Stimulated activated CD4-positive, alpha-beta T cell treated with anti-CD3 and anti-CD28 coated beads, Interleukin-12 subunit alpha, Interleukin-12 subunit beta, amount 100 ng/mL, for 48 hours (primary cell): ENCODE results near the gene UPK3A.

Experiments used
- DNase-seq, 3 donors: peaks; one replicate each; pipeline ENCODE4 v3.0.0-alpha.2; 2020; ENCODE audit warnings: low read depth in 2 of 3, low spot score in 1 of 3

UPK3A gene

DNA sequence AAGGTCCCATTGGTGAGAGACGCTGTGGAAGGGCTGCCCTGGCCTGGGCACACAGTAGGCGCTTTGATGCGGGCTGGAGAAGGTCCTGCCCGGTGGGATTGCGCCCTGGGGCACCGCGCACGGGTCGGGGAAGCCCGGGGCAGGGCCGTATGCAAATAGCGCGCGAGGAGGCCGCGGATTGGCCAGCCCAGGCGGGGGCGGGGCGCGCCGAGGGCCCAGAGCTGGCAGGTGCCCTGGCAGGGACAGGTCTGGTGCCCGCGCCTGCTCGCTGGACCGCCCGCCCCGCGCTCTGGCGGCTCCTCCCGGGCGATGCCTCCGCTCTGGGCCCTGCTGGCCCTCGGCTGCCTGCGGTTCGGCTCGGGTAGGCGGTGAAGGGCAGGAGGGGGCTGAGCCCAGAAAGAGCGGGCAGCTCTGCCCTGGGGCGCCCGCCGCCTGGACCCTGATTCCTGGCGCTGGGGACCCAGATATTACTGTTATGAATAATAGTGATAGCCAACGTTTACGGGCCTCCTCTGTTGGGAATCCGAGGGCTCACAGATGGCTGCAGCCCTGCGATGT lies at the start of gene UPK3A:
UPK3A (plus strand) TSS at position 245 of the 558 bp plus-strand sequence; CDS start at position 310, 65 bp downstream.
- DNase-seq, result peak in 1 of 3 donors; percentile 43

DNA sequence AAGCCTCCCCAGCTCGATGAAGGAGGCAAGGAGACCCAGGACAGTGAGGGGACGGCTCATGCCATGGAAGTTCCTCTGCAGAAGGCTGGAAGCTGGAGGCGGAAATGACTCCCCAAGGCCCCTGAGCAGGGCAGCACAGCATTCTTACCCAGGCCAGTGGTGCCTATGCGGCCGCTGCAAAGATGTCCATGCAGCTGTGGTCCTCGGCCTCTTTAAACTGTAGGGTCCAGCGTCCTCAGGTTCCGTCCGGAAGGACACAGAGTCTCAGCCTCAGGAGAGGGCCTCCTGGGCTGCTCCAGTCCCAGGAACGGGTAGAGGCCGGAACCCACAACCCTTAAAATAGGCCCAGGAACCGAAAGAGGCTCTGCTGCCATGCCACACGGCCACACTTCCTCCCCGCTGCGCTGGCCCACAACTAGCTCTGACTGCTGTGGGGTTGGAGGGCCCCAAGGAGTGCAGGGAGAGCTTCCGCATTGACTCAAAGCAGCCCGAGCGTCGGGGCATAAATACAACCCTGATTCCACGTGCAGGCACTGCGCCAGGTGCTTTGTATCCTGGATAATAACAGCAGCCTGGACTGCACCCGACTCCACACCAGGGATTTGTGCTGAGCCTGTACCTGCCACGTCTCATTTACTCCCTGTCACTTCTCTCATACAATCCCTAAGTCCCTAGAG lies 49.5 kb upstream of the UPK3A start:
- no peak for DNase-seq

DNA sequence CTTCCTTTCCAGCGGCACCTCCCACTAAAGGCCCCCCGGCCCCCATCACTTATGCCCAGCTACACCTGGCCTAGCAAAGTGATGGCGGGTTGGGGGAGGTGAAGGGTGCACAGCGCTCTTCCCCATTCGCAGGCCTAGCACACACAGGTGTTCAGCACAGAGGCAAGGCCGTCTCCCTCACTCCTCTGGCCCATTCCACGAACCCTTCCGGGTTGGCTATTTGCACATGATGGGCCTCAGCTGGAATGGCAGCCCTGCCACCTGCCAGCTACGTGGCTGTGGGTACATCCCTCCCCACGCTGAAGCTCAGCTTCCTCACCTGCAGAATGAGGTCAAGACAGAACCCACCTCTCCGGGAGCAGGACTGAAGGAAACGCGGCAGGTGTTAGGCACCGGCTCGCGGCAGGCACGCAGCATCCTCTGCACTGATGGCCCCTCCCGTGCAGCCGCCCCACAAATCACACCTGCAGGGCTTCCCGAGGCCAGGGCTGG lies 48.9 kb upstream of the UPK3A start:
- DNase-seq, result no peak

GRCh38 chr22:45237065-45237990 lies 47.4 kb upstream of the UPK3A start:
- no peak for DNase-seq

DNA sequence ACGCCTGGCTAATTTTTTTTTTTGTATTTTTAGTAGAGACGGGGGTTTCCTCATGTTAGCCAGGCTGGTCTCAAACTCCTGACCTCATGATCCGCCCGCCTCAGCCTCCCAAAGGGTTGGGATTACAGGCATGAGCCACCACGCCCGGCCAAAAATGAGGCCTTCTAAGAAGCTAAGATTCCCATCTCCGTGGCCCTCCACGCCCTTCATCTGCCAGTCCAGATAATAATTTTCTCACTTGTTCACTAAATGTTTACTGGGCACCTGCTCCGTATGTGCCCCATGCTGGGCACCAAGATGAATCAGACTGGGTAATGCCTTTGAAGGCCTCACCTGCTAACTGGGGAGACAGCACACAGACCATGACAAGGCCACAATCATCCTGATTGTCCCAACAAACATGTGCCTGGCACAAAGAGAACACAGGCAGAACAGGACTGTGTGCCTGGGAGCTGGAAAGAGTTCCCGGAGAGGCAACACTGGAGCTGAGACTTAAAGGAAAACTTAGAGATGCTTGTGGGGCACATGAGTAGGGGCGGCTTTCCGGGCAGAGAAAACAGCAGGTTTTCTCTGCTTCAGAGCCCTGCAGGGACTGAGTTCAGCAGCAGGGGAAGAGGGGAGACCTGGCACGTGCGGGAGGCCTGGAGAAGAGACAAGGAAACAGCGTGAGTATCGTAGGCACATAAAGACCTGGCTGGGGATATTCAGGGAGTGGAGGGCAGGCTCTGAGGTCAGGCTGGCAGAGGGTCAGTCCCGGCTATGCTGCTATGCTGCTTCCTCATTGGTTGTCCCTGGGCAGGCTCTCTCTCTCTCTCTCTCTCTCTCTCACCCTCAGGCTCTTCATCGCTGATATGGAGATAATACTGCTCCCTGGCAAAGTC lies 46.4 kb upstream of the UPK3A start:
- no peak for DNase-seq

DNA sequence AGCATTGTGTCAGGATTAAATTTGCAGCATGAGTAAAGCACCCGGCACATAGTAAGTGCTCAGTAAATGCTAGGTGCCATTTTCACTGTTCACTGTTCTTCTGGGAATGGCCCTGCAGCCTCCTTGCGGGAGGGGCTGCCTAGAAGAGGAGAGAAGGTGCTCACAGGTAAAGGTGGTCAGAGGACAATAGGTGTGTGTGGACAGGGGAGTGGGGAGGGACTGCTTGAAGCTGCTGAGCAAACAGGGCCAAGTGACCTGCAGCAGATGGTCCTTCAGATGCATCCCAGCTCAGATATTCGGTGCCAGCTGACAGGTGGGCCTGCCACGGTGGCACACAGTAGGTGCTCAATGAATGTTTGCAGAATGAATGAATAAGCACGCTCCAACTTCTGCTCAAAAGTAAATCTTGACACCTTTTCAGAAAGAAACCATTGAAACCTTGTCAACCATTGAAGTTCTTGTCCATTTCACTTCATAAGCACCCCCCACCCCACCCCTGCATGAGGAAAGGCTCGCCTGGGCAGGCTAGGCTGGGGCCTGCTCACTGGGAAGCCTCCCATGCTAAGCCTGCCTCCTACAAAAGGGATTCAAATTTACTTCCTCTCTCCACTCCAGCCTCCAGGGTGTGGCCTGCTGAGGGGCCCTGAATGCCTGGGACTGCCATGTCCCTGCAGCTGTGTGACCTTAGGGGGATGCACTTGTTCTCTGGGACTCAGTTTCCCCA lies 45.6 kb upstream of the UPK3A start:
- no peak for DNase-seq

- DNase-seq, result no peak
Measured at GRCh38 chr22:45239681-45240051, 45.1 kb upstream of the UPK3A start.

GRCh38 chr22:45240104-45240809 lies 44.5 kb upstream of the UPK3A start:
- peak in 1 of 3 donors; percentile 14 for DNase-seq

DNA sequence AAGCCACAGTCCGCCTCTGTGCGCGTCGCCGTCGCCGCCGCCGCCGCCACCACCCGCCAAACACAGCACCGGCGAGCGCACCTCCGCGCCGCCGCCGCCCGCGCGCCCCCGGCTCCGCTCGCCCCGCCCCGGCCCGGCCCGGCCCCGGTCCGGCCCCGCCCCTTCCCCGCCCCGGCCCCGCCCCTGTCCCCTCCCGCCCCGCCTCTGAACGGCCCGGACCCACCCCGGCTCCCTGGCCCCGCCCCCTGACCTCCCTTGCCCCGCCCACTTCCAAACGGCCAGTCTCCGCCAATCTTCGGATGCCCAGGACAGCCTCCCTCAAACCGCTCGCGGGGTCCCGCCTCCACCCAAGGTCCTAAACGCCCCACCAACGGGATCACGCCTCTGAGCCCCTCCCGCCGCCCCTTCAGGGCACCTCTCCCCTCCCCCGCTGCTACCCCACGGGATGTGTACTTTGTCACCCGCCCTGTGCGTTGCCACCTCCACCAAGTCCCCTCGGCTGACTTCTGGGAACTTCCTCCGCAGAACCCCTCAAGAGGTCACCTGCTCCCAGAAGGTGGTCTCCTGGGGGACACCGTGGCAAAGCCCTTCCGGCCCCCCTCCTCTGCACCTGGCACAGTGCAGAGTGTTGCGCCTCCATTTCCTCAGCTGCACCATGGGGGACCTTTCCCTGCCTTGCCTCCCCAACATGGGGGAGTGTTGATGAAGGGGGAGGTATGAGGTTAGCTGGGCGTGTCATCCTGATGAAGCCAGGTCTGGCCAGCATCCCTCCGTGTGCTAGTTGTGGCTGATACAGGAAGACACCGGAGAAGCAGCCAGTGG lies 43.7 kb upstream of the UPK3A start, which contains the start of gene KIAA0930:
KIAA0930 (minus strand) TSS at position 85 of the 822 bp plus-strand sequence. CDS start 191 bp downstream, outside the sequence.
- peak; percentile 58 to 73 (median 64) for DNase-seq

- no peak for DNase-seq
Measured at GRCh38 chr22:45242778-45243191, 42.0 kb upstream of the UPK3A start.

GRCh38 chr22:45244916-45245315 lies 39.8 kb upstream of the UPK3A start:
- DNase-seq, result no peak

DNA sequence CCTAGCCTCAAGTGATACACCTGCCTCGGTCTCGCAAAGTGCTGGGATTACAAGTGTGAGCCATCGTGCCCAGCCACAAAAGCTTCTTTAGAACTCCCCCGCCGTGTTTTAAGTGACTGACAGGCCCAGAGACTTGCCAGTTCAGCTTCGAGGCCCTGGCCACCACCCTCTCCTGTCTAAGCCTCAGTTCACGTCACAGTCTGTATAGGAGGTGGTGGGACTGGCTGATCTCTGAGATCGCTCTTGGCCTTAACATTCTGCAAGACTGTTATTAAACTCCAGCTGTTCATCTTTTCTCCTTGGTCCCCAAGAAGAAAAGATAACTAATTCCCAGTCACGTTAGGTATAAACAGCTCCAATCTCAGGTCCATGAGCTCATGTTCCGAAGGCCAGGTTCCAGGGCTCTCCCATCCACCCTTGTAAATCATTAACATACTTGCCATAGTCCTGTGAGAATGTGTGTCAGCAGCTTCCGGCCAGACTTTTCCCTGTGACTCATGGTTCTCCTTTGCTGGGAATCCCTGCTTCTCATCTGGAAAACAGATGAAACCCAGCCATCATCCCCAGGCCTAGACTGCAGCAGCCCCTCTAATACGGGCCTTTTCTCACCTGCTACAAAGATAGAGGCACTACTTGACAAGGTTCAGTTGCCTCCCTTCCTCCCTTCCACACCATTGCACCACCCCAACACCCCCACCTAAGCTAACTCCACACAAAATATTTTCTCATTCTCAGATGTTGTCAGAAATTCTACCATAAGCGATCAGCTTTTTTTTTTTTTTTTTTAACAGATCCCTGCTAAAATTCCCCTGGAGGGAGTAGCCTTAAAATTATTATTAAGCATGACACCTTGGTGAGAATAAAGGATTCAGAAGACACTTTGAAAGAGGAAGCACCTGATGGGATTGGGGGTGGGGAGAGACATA lies 38.4 kb upstream of the UPK3A start:
- no peak for DNase-seq

DNA sequence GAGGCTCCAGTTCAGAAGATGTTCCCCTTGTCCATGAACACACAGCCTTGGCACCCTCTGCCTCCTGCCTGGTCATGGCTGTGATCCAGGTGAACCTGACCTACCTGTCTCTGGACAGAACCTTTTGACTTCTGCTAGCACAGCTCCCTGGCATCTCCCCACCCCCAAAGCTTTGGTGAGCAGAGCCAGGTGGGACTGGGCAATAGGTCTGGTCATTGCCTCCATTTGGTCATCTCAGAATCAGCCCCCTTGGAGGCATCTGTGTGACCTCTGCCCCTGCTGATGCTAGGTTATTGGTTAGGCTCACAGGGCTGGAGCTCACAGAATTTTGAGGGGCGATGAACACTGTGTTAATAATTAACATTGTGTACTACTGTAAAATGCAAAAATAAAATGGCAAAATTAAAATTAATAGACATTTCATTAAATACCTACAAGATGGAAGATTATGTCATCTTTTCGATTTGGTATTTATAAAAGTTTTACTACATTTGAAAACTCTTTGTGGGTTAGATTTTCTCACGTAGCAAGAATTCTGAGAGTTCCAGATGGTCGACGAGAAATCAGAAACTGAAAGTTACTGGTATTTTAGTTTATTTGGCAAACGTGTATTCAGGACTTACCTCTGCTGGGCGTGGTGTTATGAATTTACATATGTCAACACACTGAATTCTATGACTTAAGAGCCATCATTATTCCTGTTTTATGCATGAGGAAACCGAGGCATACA lies 35.8 kb upstream of the UPK3A start:
- DNase-seq, result no peak

GRCh38 chr22:45251825-45252224 lies 32.9 kb upstream of the UPK3A start:
- no peak for DNase-seq

DNA sequence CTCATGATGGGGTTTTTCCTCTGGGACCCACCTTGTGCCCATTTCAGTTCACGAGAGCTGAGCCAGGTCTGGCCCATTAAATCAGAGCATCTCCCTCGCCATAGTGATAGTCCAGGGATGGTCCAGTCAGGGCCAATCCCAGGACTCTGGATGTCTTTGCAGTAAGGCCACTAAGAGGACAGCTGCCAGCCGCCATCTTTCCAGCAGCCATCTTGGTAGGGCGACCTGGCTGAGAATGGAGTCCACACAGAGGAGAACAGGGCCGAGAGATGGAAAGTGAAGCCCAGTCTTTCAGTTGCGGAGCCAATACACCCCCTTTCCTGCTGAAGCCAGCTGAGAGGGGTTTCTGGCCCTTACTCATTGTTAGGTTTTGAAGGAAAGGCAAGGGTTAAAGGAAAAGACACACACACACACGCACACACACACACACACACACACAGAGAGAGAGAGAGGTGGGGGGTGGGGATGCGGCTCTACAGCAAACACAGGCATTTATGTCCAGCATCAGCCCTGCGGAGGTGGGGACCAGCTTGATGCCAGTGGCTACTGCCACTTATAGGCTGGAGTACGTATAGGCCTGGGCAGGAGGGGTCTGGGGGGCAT lies 31.6 kb upstream of the UPK3A start:
- DNase-seq, result no peak

DNA sequence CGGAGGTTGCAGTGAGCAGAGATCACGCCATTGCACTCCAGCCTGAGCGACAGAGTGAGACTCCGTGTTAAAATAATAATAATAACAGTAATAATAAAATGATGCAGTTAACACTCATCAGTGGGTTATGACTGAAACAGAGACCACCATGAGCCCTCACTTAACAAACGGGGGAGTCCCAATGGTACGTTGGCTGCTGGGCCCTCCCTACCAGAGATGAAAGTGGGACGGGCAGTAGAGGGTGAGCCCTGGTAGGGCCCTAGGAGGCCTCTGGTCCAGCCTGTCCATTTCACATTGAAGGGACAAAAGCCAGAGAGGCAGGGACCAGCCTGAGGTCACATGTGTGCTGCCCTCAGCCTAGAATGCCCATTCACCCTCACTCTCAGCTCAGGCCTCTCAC lies 30.4 kb upstream of the UPK3A start:
- no peak for DNase-seq
